Ascending aorta (tissue), 2 donors: ENCODE measurements around the gene GAPT. TPM values are rescaled to one million over a fixed set of nuclear protein-coding genes. Genes with fewer than 3 reads are reported as not detected.
A peak's percentile ranks its signal among the peaks of the same experiment; 100 is the strongest.

ENCODE experiments used
- DNase-seq, 2 donors: peaks; one replicate each; pipeline ENCODE4 v3.0.0-alpha.2; 2019; ENCODE audit warnings: low spot score in 2 of 2
- H3K27ac ChIP-seq, 2 donors: fragments of 200-600 bp; sonication (generic); one replicate each; pipeline ENCODE4 v1.5.1; 2016 to 2017; ENCODE audit warnings: mild to moderate bottlenecking in 1 of 2
- H3K27me3 ChIP-seq: fragments of 200-600 bp; sonication (generic); one replicate; pipeline ENCODE4 v1.5.1; 2017
- H3K36me3 ChIP-seq, 2 donors: fragments of 200-600 bp; sonication (generic); one replicate each; pipeline ENCODE4 v1.5.1; 2016
- H3K4me1 ChIP-seq, 2 donors: fragments of 200-600 bp; sonication (generic); one replicate each; pipeline ENCODE4 v1.5.1; 2016 to 2017; ENCODE audit warnings: mild to moderate bottlenecking in 1 of 2
- H3K4me3 ChIP-seq, 2 donors: fragments of 200-600 bp; sonication (generic); one replicate each; pipeline ENCODE4 v1.5.1; 2016 to 2017; ENCODE audit warnings: mild to moderate bottlenecking in 1 of 2
- H3K9me3 ChIP-seq, 2 donors: fragments of 200-600 bp; sonication (generic); one replicate each; pipeline ENCODE4 v1.5.1; 2016
- CTCF ChIP-seq, 3 experiments: fragments of 200-600 bp in 2 of 3; fragments of 450-650 bp in 1 of 3; sonication (generic) in 2 of 3; IDR thresholded peaks; one replicate each; pipeline ENCODE4 v1.5.1; 2016 to 2019; ENCODE audit warnings: antibody characterized with exemption in 3 of 3, mild to moderate bottlenecking in 1 of 3, moderate library complexity in 1 of 3
- intact Hi-C: fragments of 100-400 bp; cut with DNase I; formaldehyde crosslinking; loops from one replicate; pipeline ENCODE4 v1.15.1; 2023
- total RNA-seq: library from RNA; depleted of rRNA; stranded (reverse); fragments of >200 nt; gene quantifications from one replicate; pipeline ENCODE4 v1.1.0, GENCODE V29; 2016

The GAPT gene
- total RNA-seq, 1 donor from 2014 or later = not detected

- intact Hi-C loops = loop anchor here (10.0 kb wide), 1 partner anchor 46 kb away; no protein-coding TSS in a partner anchor
- no peak for DNase-seq
- TF ChIP-seq CTCF (IDR thresholded peaks at IDR 0.05) = no peak
These were observed 40.2 kb upstream of the GAPT start for GRCh38 chr5:58450811-58451629.

GRCh38 chr5:58451732-58452565 lies 39.3 kb upstream of the GAPT start:
- Histone ChIP-seq H3K4me1 (peaks cover 0 to 21% of the 10 kb centered on the region in 2 donors), H3K27me3 (no peaks in the 10 kb centered on the region), H3K4me3 (no peak overlapping the region), H3K36me3 (peaks cover 12 to 35% of the 10 kb centered on the region in 2 donors), H3K27ac (peak overlapping the region in 1 of 2 donors; percentile 4), H3K9me3 (no peaks in the 10 kb centered on the region)
- intact Hi-C loops = loop anchor here (10.0 kb wide), 1 partner anchor 47 kb away; no protein-coding TSS in a partner anchor
- no peak for TF ChIP-seq CTCF (IDR thresholded peaks at IDR 0.05)
- no peak for DNase-seq

More at GRCh38 chr5:58450811-58451629, 40.2 kb upstream of the GAPT start:
- no peaks in the 10 kb centered on the region for H3K9me3 ChIP-seq
- no peak overlapping the region for H3K4me3 ChIP-seq
- H3K36me3 ChIP-seq = peaks cover 12 to 32% of the 10 kb centered on the region in 2 donors
- peaks cover 0 to 19% of the 10 kb centered on the region in 2 donors for H3K4me1 ChIP-seq
- no peaks in the 10 kb centered on the region for H3K27me3 ChIP-seq
- no peak overlapping the region for H3K27ac ChIP-seq

GRCh38 chr5:58452566-58453258 lies 38.5 kb upstream of the GAPT start:
- intact Hi-C loops = loop anchor here (10.0 kb wide), 1 partner anchor 48 kb away; no protein-coding TSS in a partner anchor
- no peak for DNase-seq
- TF ChIP-seq CTCF (IDR thresholded peaks at IDR 0.05) = no peak
- H3K4me3 ChIP-seq = no peak overlapping the region
- no peaks in the 10 kb centered on the region for H3K27me3 ChIP-seq
- H3K27ac ChIP-seq = peak overlapping the region; percentile 4 to 14
- peaks cover 0 to 23% of the 10 kb centered on the region in 2 donors for H3K4me1 ChIP-seq
- peaks cover 12 to 42% of the 10 kb centered on the region in 2 donors for H3K36me3 ChIP-seq
- H3K9me3 ChIP-seq = no peaks in the 10 kb centered on the region

GRCh38 chr5:58453306-58453705 lies 37.9 kb upstream of the GAPT start:
- peaks cover 12 to 48% of the 10 kb centered on the region in 2 donors for H3K36me3 ChIP-seq
- H3K27me3 ChIP-seq = no peaks in the 10 kb centered on the region
- H3K4me1 ChIP-seq = peaks cover 0 to 23% of the 10 kb centered on the region in 2 donors
- H3K4me3 ChIP-seq = no peak overlapping the region
- intact Hi-C loops = loop anchor here (10.0 kb wide), 1 partner anchor 49 kb away; no protein-coding TSS in a partner anchor
- TF ChIP-seq CTCF (IDR thresholded peaks at IDR 0.05) = no peak
- no peaks in the 10 kb centered on the region for H3K9me3 ChIP-seq
- no peak for DNase-seq
- no peak overlapping the region for H3K27ac ChIP-seq

GRCh38 chr5:58454025-58454424 lies 37.2 kb upstream of the GAPT start:
- Histone ChIP-seq H3K9me3 (no peaks in the 10 kb centered on the region), H3K4me3 (peak overlapping the region; percentile 22 to 83), H3K27ac (no peak overlapping the region), H3K4me1 (peaks cover 0 to 23% of the 10 kb centered on the region in 2 donors), H3K36me3 (peaks cover 12 to 49% of the 10 kb centered on the region in 2 donors), H3K27me3 (no peaks in the 10 kb centered on the region)
- DNase-seq = no peak
- TF ChIP-seq CTCF (IDR thresholded peaks at IDR 0.05) = no peak
- intact Hi-C loops = loop anchor here (10.0 kb wide), 1 partner anchor 49 kb away; no protein-coding TSS in a partner anchor
